ENCODE measurements around the gene AGR3. TPM values are rescaled to one million over a fixed set of nuclear protein-coding genes. Genes with fewer than 3 reads are reported as not detected.

Gene AGR3
- total RNA-seq, 1 experiment from 2014 or later, result not detected

DNA sequence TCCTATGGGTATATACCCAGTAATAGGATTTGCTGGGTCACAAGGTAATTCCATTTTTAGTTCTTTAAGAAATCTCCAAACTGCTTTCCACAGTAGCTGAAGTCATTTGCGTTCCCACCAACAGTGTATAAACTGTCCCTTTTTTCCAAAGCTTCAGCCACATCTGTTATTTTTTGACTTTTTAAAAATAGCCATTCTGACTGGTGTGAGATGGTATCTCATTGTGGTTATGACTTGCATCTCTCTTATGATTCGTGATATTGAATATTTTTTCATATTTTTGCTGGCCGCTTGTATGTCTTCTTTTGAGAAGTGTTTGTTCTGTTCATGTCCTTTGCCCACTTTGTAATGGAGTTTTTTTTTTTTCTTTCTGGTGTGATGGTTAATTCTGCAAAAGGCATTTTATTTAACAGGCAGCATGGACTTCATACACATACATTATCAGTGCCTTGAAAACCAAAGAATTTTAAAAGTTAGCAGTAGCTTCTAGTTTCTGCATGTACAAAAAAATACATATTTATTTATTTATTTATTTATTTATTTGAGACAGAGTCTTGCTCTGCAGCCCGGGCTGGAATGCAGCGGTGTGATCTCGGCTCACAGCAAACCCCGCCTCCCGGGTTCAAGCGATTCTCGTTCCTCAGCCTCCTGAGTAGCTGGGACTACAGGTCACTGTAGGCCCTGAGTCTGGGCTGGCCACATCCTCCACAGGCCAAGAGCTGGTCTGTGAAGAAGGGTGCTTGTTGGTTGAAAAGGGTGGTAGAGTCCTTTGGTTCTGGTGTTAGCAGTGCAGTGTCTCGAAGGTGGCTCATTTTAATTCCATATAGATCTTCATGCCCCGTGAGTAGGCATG lies 32.3 kb downstream of the AGR3 start:
- Histone ChIP-seq H3K4me1 (ENCODE audit: control insufficient read depth in 1 of 2, insufficient read depth in 2 of 2, low read length in 2 of 2) (peaks cover 3 to 6% of the 10 kb centered on the region in 2 experiments; a peak in 2 of 4 replicates), H3K79me2 (ENCODE audit: insufficient read depth, low read length) (no peaks in the 10 kb centered on the region), H3K27ac (ENCODE audit: low read depth, low read length) (no peak overlapping the region), H3K9me3 (ENCODE audit: control insufficient read depth in 1 of 2, insufficient read depth in 1 of 2, low read depth in 1 of 2, low read length in 2 of 2) (no peaks in the 10 kb centered on the region), H3K4me3 (replicated peaks in 1 of 2; ENCODE audit: low read depth in 1 of 2, low read length in 2 of 2) (no peak overlapping the region), H3K9me2 (ENCODE audit: insufficient read depth) (no peaks in the 10 kb centered on the region; the same call in 1 of the 2 replicates), H4K20me1 (ENCODE audit: insufficient read depth) (no peaks in the 10 kb centered on the region), H3K27me3 (ENCODE audit: insufficient read depth, low read length) (no peaks in the 10 kb centered on the region), H3K4me2 (ENCODE audit: low read length) (no peak overlapping the region), H3K36me3 (ENCODE audit: control insufficient read depth in 1 of 2, insufficient read depth in 2 of 2, low read length in 2 of 2) (no peaks in the 10 kb centered on the region), H3K9ac (ENCODE audit: low read length) (no peak overlapping the region), H2AFZ (ENCODE audit: low read depth, low read length, poor library complexity, severe bottlenecking) (no peak overlapping the region)
- ATAC-seq, result no peak
- CTCF ChIA-PET, result no interaction called here
- TF ChIP-seq, protein P1, sequence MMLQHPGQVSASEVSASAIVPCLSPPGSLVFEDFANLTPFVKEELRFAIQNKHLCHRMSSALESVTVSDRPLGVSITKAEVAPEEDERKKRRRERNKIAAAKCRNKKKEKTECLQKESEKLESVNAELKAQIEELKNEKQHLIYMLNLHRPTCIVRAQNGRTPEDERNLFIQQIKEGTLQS (IDR thresholded peaks at IDR 0.05), result no peak
- TF ChIP-seq RAD21 (IDR thresholded peaks at IDR 0.05; ENCODE audit: low read depth) (no peak), ZFX (IDR thresholded peaks at IDR 0.05) (no peak), SRF (IDR thresholded peaks at IDR 0.05; ENCODE audit: low read depth) (no peak), EZH2 (IDR thresholded peaks at IDR 0.05) (no peak), YY1 (IDR thresholded peaks at IDR 0.05; ENCODE audit: extremely low read depth, insufficient replicate concordance, low read depth, low read length) (no peak), JUND (IDR thresholded peaks at IDR 0.05) (no peak), CEBPB (IDR thresholded peaks at IDR 0.05; ENCODE audit: low read depth) (no peak), FOSL1 (IDR thresholded peaks at IDR 0.05; ENCODE audit: low read depth) (no peak), TCF7L2 (IDR thresholded peaks at IDR 0.05; ENCODE audit: borderline replicate concordance, extremely low read depth, insufficient read depth, insufficient read length) (no peak), EGR1 (IDR thresholded peaks at IDR 0.05; ENCODE audit: low read depth) (no peak)
- TF ChIP-seq, protein P2, sequence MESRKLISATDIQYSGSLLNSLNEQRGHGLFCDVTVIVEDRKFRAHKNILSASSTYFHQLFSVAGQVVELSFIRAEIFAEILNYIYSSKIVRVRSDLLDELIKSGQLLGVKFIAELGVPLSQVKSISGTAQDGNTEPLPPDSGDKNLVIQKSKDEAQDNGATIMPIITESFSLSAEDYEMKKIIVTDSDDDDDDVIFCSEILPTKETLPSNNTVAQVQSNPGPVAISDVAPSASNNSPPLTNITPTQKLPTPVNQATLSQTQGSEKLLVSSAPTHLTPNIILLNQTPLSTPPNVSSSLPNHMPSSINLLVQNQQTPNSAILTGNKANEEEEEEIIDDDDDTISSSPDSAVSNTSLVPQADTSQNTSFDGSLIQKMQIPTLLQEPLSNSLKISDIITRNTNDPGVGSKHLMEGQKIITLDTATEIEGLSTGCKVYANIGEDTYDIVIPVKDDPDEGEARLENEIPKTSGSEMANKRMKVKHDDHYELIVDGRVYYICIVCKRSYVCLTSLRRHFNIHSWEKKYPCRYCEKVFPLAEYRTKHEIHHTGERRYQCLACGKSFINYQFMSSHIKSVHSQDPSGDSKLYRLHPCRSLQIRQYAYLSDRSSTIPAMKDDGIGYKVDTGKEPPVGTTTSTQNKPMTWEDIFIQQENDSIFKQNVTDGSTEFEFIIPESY (IDR thresholded peaks at IDR 0.05; ENCODE audit: extremely low read depth, insufficient replicate concordance, low read length), result no peak
- intact Hi-C loops (cut with micrococcal nuclease), result no loop called here
- BruUV-seq (replicated peaks), result no TSS peak
- DNase-seq (ENCODE audit: low read depth, low spot score), result no peak
- RAD21 ChIA-PET (ENCODE audit: low non-redundant PET in 1 of 2, low total read pairs in 2 of 2, uncharacterized antibody in 2 of 2, unreplicated experiment in 2 of 2), result no interaction called here
- POLR2A ChIA-PET, result no interaction called here

Data from HCT116 (cell line).